ENCODE results near the gene CPNE8.

CPNE8 gene

DNA sequence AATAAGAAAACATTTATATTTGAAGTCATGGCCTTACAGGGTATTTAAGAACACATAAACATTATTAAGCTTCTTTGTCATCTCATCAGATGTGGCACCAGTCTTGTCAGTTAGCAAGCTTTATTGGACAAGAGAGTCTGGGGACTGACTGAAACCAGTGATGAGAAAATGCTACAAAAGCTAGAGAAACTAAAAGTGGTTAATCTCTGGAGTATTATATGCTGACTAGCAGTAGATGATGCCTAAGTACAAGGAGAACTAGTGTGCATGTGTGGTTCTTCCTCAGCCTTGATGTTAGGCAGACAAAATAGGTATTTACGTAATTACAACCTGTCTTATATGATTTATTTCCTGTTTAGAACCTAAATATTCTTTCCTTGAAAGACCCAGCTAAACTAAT, 176.5 kb downstream of the CPNE8 start:
- no peak for DNase-seq (ENCODE audit: low read depth in 2 of 2)

DNA sequence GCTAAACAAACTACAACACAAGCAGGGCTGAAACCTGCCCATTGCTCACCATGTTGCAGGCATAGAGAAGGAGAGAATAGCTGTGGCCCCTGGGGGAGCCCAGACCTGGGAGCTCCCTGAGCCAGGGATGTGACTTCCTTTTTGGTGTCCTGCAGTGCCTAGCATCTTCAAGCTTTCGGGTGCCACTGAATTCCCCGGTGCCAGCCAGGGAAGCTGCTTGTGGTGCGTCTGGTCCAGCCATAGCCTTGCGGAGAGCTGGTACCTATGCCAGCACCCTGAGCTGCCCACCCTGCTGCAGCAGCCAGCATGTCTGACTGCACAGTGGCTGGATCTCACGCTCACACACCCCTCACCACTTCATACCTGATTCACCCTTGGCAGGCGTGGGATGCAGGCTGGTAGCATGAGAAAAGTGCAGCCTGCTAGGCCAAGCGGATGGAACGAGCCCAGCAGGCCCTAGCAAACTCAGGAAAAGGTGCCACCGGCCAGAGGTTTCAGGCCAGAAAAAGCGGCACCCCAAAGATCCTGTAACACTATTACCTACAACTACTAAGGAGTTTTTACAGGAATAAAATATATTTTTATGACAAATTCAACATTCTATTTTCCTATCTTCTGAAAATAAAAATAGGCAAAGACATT, 183.7 kb downstream of the CPNE8 start:
- no peak for DNase-seq (ENCODE audit: low read depth in 2 of 2)

DNA sequence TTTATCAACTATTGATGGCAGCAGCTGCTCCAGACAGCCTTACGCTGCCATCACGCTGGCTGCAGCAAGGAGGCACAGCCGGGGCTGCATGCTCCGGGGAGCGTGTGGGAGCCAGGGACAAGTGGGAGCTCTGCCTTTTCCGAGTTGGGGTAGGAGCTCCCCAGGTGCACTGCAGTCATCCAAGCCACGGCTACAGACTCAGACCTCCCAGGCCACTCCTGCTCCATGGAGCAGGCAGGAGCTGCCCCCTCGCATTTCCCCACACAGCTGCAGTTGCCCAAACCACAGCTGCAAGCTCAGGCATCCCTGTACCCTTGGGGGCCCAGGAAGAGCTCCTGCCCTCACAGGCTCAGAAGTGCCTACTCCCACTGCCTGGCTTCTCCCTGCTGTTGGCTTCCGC, 184.7 kb downstream of the CPNE8 start:
- no peak for DNase-seq (ENCODE audit: low read depth in 2 of 2)

DNA sequence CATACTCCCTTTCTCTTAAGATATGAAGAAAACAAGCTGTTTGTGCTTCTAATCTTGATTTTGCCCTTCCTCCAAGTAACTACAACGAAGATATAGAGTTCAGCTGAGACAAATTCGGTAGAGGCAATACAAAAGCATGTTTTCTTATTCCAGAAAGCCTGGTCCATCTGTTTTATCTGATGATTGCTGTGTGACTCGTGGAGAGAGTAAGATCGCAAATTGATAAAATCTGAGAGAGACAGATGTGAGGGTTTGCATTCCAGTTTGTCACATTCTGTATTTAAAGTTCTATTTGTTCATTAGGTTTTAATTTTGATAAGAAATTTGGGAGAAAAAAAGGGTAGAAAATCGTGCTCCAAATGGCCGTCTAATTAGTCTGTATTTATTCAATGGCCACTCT, 192.1 kb downstream of the CPNE8 start:
- DNase-seq (ENCODE audit: low read depth in 2 of 2), result no peak

DNA sequence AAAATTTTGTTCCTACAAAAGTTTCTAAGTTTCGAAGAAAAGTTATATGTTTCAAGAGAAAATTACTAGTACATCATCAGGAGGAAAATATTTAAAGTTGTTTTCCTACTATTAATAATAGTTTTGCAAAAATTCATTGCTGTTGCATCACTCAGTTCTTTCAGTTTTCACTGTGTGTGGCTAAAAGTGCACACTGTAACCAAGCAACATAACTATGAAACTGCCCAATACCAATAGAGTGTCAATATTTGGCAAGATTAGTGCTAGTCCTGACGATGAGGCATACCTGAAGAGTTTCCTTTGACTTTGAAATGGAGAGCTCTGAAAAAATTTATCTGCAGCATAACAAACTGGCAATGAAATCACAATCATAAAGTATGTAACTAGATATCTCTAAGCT, 194.3 kb downstream of the CPNE8 start:
- DNase-seq (ENCODE audit: low read depth in 2 of 2), result no peak

DNA sequence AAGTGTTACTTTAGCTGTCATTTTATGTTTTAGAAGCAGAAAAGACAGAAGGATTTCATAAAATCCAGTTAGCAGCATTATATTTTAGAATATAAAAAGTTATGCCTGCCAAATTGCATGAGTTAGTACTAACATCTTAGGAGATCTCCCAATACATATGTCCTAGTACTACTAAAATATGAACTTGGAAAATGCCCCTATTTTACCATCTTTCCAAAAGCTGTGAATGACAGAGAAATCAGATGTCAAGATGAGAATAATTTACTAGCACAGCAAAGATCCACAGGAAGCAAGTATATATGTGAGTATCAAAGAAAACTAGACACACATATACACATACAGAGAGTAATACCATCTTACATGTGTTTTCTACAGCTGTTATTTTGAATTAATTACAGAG, 196.9 kb downstream of the CPNE8 start:
- no peak for DNase-seq (ENCODE audit: low read depth in 2 of 2)

DNA sequence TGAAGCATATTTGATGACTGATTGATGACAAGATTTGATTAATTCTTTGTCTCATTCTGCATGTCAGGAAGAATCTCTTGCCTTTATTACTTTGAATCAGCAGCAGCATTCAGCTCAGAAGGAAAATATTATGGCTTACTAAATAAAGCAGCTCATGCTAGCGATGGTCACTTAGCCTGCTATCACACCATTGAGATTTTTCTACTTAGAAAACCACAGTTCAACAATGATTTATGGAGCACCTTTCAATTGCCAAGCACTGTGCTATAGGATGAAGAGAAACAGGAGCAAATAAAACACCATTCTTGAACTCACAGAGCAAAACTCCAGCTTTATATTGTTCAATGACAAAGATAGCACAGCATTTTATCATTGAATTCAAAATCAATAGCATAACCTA, 197.7 kb downstream of the CPNE8 start:
- no peak for DNase-seq (ENCODE audit: low read depth in 2 of 2)

DNA sequence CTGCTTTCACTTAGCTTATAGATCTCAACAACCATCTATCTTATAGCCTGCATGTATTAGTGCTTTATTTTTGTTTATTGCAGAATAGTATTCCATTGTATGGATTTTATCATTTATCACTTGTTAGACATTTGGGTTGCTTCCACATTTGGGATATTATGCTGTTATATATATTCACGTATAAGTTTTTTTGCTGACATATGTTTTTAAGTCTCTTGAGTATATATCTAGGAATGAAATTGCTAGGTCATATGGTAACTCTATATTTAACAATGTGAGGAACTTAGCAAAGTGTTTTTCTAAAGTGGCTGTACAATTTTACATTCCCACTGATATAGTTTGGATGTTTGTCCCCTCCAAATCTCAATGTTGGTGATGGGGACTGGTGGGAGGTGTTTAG, 208.1 kb downstream of the CPNE8 start:
- no peak for DNase-seq (ENCODE audit: low read depth in 2 of 2)

DNA sequence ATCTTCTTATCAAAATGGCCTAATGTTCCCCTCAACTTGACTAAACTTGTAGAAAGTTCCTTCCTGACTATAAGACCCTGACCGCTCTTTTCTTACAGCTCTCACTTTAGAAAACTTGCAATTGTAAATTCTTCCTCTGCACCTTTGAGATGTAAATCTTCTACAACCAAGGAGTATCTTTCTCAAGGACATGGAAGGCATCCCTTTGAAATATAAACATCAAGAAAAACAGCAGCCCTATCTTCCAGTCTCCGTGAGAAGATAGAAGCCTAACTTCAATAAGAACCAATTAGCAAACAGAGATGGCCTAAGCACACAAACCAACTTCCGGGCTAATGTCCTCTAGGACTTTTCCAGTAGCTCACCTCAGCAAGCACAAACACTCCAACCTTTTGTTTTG, 210.3 kb downstream of the CPNE8 start:
- DNase-seq (ENCODE audit: low read depth in 2 of 2), result no peak

DNA sequence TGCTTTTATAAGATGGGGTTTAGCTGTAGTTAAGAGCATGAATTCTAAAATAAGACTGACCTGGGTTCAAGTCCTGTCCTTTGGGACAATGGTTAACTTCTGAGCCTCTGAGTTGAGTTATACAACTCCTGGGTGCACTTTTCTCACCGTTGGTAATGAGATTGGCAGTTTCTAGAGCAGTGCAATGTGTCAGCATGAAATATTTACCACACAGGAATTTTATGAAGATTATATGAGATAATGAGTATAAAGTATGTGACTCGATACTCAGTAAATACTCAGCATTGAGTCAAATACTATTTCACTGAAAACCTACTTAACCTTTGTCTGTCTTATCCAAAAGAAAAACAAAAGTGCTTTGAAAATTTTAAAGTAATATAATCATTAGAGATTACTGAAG, 214.2 kb downstream of the CPNE8 start:
- no peak for DNase-seq (ENCODE audit: low read depth in 2 of 2)

DNA sequence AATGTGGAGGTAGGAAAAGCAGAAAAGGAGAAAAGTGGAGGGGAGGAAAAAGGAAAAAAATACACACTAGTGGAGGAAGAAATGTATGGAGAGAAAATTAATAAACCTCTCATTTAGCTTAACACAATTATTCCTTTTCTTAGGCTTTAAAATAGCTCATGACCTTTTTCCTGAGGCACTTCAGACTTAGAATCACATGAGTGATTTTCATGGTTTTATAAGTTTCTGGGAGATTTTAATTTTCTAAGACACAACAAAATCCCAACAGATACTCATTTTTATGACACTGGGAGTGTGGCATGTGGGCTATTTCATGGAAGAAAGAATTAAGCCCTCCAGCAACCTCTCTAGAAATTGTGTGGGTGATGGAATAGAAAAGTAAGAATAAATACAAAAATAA, 214.7 kb downstream of the CPNE8 start:
- DNase-seq (ENCODE audit: low read depth in 2 of 2), result no peak

DNA sequence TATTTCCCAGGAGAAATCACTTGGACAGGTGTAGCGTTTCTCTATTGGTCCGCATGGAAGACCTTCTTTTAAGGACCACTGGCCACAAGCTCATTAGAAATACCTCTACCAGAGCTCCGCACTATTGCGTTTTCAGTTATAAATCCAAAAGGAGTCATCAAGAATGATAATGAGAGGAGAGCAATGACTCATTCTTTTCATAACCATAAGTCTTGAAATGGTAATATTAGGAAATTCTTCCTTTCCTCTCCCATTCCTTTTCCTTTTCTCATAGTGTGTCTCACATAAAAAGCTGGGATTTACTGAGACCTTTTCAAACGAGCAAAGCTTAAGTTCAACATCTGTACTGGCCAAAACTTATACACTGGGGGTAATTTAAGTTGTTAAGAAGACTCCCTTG, 215.7 kb downstream of the CPNE8 start:
- DNase-seq (ENCODE audit: low read depth in 2 of 2), result no peak

DNA sequence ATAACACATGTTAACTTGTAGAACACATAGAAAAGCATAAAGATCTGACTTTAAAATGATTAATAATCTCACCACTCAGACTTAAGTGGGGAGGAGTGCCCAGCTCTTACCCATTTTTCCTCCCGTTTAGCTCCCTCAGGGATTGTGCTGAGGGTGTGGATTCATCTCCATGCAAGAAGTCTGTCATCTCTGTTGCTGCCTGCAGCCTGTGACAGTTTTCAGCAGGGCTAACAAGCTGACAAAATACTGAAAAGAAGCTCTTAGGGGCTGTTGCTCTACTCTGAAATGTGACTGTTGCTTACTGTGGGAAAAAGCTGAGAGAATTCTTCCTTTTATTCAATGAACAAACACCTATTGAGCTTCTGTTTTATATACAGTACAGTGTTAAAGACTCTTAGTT, 216.2 kb downstream of the CPNE8 start:
- DNase-seq (ENCODE audit: low read depth in 2 of 2), result no peak

DNA sequence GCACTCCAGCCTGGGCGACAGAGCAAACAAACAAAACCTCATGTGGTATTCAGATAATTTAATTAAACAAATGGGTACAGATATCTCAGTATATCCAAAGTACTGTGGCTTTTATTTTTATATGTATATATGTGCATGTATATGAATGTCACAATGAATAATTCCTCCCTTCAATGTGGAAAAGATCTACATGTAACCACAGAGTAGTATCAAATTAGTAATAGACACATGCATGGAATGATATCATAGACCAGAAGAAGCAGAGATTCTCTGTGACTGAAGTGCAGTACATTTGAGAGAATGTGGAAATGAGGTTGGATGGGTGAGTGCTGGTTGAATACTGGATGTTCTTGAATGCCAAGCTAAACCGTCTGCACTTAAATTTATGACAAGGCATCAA, 222.9 kb downstream of the CPNE8 start:
- DNase-seq (ENCODE audit: low read depth in 2 of 2), result no peak

DNA sequence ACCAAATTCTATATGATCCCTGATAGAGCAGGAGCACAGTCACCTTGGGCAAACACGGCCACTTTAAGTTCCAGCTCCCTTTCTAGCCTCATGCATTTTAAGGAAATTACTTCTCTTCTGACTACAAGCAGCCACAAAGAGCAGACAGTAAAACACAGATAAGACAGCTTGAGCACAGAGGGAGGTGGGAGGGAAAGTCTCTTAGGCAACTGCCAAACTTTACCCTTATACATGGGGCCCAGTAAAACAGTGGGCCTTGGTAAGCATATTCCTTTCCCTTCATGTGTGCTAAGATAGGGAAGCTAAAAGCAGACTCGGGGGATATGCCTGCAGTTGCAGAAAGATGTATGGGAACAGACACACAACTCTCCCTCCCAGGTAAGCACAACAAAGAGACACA, 235.9 kb downstream of the CPNE8 start:
- DNase-seq (ENCODE audit: low read depth in 2 of 2), result no peak

DNA sequence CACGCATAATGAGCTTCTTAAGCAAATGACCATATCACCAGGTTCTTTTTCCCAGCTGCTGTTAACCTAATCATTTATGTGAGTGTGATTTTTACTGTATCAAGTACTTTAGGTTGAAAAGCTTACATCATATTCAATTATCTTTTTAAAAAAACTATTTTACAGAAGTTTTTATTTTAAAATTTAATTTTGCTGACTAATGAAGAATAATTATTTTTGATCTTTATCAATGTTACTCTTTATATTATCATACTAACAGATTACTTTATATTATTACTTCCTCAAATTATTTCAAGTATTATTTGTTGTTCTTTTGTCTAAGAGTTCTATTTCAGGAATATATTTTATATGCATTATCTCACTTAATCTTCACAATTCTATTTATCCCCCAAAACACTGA, 236.3 kb downstream of the CPNE8 start:
- DNase-seq (ENCODE audit: low read depth in 2 of 2), result no peak

DNA sequence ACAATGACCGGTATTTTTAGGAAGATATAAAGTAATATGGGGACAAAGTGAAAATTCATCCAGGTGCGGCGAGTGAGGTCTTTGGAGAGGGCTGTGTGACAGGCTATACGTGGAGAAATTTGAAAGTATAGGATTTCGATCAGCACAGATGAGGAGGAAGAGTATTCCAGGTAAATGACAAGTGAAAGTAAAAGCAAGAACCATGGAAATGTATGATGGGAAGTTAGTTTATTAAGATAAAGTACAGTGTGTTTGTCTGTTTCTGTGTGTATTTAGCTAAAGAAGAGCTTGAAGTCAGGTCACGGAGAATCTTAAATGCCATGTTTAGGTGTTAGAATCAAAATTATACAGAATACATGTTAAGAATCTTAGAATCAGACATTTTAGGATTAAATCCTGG, 239.0 kb downstream of the CPNE8 start:
- no peak for DNase-seq (ENCODE audit: low read depth in 2 of 2)

DNA sequence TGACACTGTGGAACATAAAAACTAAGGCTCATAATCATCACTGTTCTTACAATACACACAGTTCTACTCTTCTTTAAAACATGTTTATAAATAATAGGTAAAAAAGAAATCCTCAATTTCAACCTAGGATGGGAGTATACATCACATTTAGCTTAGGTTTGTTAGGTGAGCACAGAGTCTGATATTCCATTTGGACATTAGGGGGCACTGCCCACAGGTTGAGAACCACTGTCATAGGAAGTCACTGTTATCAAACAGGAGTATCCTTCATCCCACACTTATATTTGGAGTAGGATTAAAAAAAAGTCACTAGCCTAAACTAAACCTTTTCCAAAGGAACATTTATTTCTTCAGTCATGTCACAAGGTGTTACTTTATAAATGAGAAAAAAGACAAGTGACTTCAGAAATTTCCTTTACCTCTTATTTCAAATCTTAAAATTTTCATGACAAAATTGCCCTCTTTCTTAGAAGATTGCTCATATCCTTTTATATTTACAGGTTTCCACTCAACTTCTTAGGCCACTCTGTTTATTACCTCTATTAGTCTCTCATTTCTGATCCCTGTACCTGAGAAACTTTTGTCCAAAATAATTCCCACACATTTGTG, 240.6 kb downstream of the CPNE8 start:
- DNase-seq (ENCODE audit: low read depth in 2 of 2), result no peak

DNA sequence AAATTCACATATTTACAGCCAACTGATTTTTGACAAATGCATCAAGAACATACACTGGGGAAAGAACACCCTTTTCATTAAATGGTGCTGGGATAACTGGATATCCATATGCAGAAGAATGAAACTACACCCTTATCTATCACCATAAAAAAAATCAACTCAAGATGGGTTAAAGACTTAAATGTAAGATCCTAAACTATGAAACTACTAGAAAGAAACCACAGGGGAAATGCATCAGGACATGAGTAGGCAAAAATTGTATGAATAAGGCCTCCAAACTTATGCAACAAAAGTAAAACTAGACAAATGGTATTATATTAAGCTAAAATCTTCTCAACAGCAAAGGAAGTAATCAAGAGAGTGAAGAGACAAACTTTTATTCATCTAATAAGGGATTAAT, 242.6 kb downstream of the CPNE8 start:
- DNase-seq (ENCODE audit: low read depth in 2 of 2), result no peak

DNA sequence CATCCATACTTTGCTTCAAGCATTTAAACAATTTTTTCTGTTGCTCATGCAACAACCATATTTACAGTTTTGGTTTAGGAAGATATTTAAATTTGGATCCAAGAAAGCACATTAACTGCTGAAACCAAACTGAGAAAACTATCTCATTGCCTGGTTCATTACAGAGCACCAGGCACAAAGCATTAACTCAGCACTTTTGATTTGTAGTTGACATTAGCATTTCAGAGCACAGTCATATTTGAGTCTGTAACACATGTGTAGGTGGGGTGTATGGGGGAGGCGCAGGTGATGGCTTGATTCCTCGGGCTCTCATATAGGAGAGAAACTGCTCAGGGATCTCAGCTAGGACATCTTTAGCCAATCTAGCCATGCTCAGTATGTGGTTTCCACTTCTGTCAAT, 251.7 kb downstream of the CPNE8 start:
- DNase-seq (ENCODE audit: low read depth in 2 of 2), result no peak

DNA sequence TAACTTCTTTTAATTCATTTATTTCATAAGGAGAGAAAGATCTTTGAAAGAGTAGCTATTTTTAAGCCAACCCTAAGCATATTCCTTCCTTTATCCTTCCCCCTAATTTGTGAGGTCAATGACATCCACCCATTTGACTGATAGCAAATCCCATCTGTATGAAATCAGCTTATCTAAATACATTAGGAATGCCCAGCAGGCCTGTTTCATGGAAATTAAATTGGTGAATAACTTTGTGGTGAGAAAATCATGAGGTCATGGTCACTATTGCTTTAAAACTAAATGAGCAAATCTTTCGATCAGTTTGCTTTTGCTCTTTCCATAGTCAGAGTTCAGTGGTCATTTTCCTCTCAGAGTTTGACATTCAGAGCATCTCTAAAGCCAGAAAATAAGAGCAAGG, 256.6 kb downstream of the CPNE8 start:
- DNase-seq (ENCODE audit: low read depth in 2 of 2), result no peak

DNA sequence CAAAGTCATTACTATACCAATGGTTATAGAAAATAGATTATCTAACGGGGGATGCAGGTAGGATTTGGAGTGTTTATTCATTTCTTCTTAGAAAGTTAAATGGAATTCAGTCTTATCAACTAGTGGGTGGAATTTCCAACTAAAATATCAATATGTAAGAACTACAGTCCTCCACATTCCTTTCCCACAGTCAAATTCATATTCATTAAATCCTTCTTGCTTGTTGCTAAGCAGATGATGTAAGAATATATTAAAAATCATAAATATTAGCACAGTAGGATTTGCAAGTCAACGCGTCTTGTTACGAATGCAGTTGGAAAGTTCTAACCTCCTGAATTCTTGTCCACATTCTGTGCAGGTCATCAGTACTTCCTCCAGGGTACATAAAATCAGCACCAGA, 259.2 kb downstream of the CPNE8 start:
- no peak for DNase-seq (ENCODE audit: low read depth in 2 of 2)

DNA sequence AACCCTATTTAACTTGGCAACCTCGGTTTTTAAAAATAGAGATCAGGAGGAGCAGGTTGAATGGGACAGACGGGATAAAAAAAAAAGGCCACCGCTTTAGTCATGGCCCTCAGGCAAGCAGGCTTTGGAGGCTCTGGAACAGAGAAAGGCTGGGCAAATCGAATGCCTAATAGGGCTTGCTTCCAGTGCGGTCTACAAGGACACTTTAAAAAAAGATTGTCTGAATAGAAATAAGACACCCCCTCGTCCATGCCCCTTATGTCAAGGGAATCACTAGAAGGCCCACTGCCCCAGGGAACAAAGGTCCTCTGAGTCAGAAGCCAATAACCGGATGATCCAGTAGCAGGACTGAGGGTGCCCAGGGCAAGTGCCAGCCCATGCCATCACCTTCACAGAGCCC, 265.8 kb downstream of the CPNE8 start:
- DNase-seq (ENCODE audit: low read depth in 2 of 2), result no peak

DNA sequence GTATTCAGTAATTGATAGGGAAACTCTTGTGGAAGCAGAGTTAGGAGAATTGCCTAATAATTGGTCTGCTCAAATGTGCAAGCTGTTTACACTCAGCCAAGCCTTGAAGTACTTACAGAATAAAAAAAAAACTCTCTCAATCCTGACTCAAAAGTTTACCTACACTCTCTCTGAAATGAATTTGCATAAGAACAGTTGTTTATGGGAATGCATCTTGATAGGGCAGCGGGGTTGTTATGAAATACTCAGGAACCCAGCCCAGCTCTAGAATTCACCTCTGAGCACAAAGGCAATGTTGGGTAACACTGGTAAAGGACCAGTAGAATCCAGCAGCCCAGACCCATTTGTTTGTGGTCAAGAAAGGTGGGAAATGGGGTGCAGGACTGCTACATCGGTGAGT, 267.0 kb downstream of the CPNE8 start:
- no peak for DNase-seq (ENCODE audit: low read depth in 2 of 2)
